Liver (tissue), 9 donors: ENCODE results near the gene SNX17. TPM values are rescaled to one million over a fixed set of nuclear protein-coding genes. Genes with fewer than 3 reads are reported as not detected.

Experiments used
- DNase-seq: peaks from one replicate; pipeline ENCODE4 v3.0.0-alpha.2; 2017; ENCODE audit warnings: low spot score
- H3K27ac ChIP-seq, 2 donors: one replicate each; pipeline ENCODE4 v1.7.0; 2013; ENCODE audit warnings: inconsistent platforms in 2 of 2, low read length in 2 of 2, control low read depth in 1 of 2, low read depth in 1 of 2, mild to moderate bottlenecking in 1 of 2
- H3K27me3 ChIP-seq, 4 donors: one replicate each; pipeline versions ENCODE4 v1.6.1 to v1.7.0; 2013; ENCODE audit warnings: low read length in 3 of 4, inconsistent platforms in 1 of 4, mild to moderate bottlenecking in 1 of 4, moderate library complexity in 1 of 4; ENCODE audit not compliant: control insufficient read depth in 4 of 4, insufficient read depth in 4 of 4
- H3K36me3 ChIP-seq, 4 donors: one replicate each; pipeline versions ENCODE4 v1.6.1 to v1.7.0; 2013; ENCODE audit warnings: low read length in 3 of 4, mild to moderate bottlenecking in 3 of 4, low read depth in 1 of 4, moderate library complexity in 1 of 4; ENCODE audit not compliant: control insufficient read depth in 4 of 4, insufficient read depth in 3 of 4
- H3K4me1 ChIP-seq, 4 donors: one replicate each; pipeline versions ENCODE4 v1.6.1 to v1.7.0; 2013; ENCODE audit warnings: low read length in 3 of 4, mild to moderate bottlenecking in 3 of 4, moderate library complexity in 1 of 4; ENCODE audit not compliant: control insufficient read depth in 4 of 4, insufficient read depth in 4 of 4
- H3K4me3 ChIP-seq, 3 donors: one replicate each; pipeline versions ENCODE4 v1.6.1 to v1.7.0; 2013; ENCODE audit warnings: low read length in 3 of 3, control low read depth in 1 of 3, low read depth in 1 of 3, mild to moderate bottlenecking in 1 of 3
- H3K9ac ChIP-seq, 2 donors: one replicate each; pipeline ENCODE4 v1.7.0; 2013; ENCODE audit warnings: low read length in 2 of 2, mild to moderate bottlenecking in 2 of 2, moderate library complexity in 2 of 2, control low read depth in 1 of 2, low read depth in 1 of 2
- H3K9me3 ChIP-seq, 4 donors: one replicate each; pipeline versions ENCODE4 v1.6.1 to v1.7.0; 2013; ENCODE audit warnings: low read length in 3 of 4; ENCODE audit not compliant: control insufficient read depth in 4 of 4
- EGR1 ChIP-seq, 2 donors: IDR thresholded peaks; 2 replicates each; pipeline ENCODE4 v1.6.1; 2016 to 2018; ENCODE audit warnings: antibody characterized with exemption in 2 of 2, low read depth in 2 of 2
- FOXA1 ChIP-seq: IDR thresholded peaks from 2 replicates; pipeline ENCODE4 v1.6.1; 2016; ENCODE audit warnings: antibody characterized with exemption
- FOXA2 ChIP-seq: IDR thresholded peaks from 2 replicates; pipeline ENCODE4 v1.6.1; 2016; ENCODE audit warnings: antibody characterized with exemption
- GABPA ChIP-seq, 2 donors: IDR thresholded peaks in 1 of 2; conservative IDR thresholded peaks in 1 of 2; 2 replicates each; pipeline ENCODE4 v1.6.1; 2016; ENCODE audit warnings: antibody characterized with exemption in 2 of 2, mild to moderate bottlenecking in 1 of 2, moderate library complexity in 1 of 2
- HNF4A ChIP-seq, 2 donors: conservative IDR thresholded peaks; 2 replicates each; pipeline ENCODE4 v1.6.1; 2016; ENCODE audit warnings: antibody characterized with exemption in 2 of 2, mild to moderate bottlenecking in 2 of 2
- HNF4G ChIP-seq: IDR thresholded peaks from 2 replicates; pipeline ENCODE4 v1.6.1; 2016; ENCODE audit warnings: antibody characterized with exemption
- NR2F2 ChIP-seq: IDR thresholded peaks from 2 replicates; pipeline ENCODE4 v1.6.1; 2016; ENCODE audit warnings: antibody characterized with exemption
- RAD21 ChIP-seq, 2 donors: IDR thresholded peaks; 2 replicates each; pipeline ENCODE4 v1.6.1; 2016; ENCODE audit warnings: antibody characterized with exemption in 2 of 2, mild to moderate bottlenecking in 2 of 2
- REST ChIP-seq: IDR thresholded peaks from 2 replicates; pipeline ENCODE4 v1.6.1; 2016; ENCODE audit warnings: antibody characterized with exemption, mild to moderate bottlenecking
- RXRA ChIP-seq, 2 donors: IDR thresholded peaks; 2 replicates each; pipeline ENCODE4 v1.6.1; 2017 to 2018; ENCODE audit warnings: antibody characterized with exemption in 2 of 2, mild to moderate bottlenecking in 1 of 2
- SP1 ChIP-seq: IDR thresholded peaks from 2 replicates; pipeline ENCODE4 v1.6.1; 2018; ENCODE audit warnings: antibody characterized with exemption, mild to moderate bottlenecking
- TAF1 ChIP-seq: conservative IDR thresholded peaks from 2 replicates; pipeline ENCODE4 v1.6.1; 2016; ENCODE audit warnings: antibody characterized with exemption, mild to moderate bottlenecking
- WGBS: extraction: QIAGEN DNeasy Blood & Tissue Kit; methylation state at CpG from one replicate; pipeline ENCODE4 v1.1.7; 2013; 5-methylcytosine and 5-hydroxymethylcytosine counted together
- polyA plus RNA-seq, 2 donors: library from polyadenylated mRNA; stranded (reverse) in 1 of 2; unstranded in 1 of 2; fragments of 200-250 nt in 1 of 2; fragments of >200 nt in 1 of 2; fragmentation: Nextera tagmentation in 1 of 2; extraction: Ambion mirVana in 1 of 2; gene quantifications; one replicate each; pipeline versions ENCODE4 v1.2.1 to v1.2.3, GENCODE V29; 2013 to 2015
- total RNA-seq, 2 donors: library from RNA; depleted of rRNA; stranded (reverse); fragments of >200 nt; gene quantifications; one replicate each; pipeline ENCODE4 v1.2.3, GENCODE V29; 2014
- TF ChIP-seq, protein P1 (sequence below): fragments of 150-350 bp; IDR thresholded peaks from 2 replicates; pipeline ENCODE4 v1.5.1; 2017; ENCODE audit warnings: improper control_type of control experiment, low read depth, low read length; ENCODE audit not compliant: missing input control
- TF ChIP-seq, protein P2 (sequence below): IDR thresholded peaks from 2 replicates; pipeline ENCODE4 v1.6.1; 2016; ENCODE audit warnings: antibody characterized with exemption
- donor health status: healthy.
- donor health status: healthy.
- donor health status: healthy.
- donor health status: healthy.
- donor health status: healthy.

Gene SNX17
- total and polyA plus RNA-seq, 4 donors = 53.7 to 65.3 (median 59.1) TPM

DNA sequence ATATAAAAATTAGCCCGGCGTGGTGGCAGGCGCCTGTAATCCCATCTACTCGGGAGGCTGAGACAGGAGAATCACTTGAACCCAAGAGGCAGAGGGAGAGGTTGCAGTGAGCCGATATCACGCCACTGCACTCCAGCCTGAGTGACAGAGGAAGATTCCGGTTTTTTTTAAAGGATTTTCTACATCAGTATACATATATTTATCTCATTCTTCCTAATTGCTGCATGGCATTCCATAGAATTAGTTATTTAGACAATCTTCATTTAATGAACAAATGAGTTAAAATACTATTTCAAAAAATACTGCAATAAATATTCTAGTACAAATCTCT lies 15.9 kb upstream of the SNX17 start:
- no peak for DNase-seq

DNA sequence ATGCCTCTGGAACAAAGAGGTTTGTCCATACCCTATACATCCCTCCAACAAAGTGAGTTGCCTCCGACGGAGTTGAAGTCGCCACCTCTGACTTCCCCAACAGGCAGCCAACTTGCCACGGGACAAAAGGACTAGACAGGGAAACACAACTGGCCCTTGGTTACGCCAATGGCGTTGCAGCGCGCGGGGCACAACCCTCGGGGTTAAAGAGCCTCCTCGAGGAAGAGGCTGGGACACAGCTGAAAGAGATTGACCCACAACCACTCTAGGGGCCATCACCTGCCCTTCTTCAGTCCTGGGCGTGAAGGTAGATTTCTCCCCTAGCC lies 14.4 kb upstream of the SNX17 start:
- no peaks in the 10 kb centered on the region for H3K27me3 ChIP-seq
- no peaks in the 10 kb centered on the region for H3K9me3 ChIP-seq
- peak overlapping the region; percentile 89 to 100 (median 99) for H3K4me3 ChIP-seq
- no peak for DNase-seq
- TF ChIP-seq GABPA (IDR thresholded peaks at IDR 0.05 in 1 of 2, conservative IDR thresholded peaks at IDR 0.05 in 1 of 2) = no peak
- TF ChIP-seq RAD21 (IDR thresholded peaks at IDR 0.05) = no peak
- no peak for TF ChIP-seq HNF4A (conservative IDR thresholded peaks at IDR 0.05)
- TF ChIP-seq, protein P1, sequence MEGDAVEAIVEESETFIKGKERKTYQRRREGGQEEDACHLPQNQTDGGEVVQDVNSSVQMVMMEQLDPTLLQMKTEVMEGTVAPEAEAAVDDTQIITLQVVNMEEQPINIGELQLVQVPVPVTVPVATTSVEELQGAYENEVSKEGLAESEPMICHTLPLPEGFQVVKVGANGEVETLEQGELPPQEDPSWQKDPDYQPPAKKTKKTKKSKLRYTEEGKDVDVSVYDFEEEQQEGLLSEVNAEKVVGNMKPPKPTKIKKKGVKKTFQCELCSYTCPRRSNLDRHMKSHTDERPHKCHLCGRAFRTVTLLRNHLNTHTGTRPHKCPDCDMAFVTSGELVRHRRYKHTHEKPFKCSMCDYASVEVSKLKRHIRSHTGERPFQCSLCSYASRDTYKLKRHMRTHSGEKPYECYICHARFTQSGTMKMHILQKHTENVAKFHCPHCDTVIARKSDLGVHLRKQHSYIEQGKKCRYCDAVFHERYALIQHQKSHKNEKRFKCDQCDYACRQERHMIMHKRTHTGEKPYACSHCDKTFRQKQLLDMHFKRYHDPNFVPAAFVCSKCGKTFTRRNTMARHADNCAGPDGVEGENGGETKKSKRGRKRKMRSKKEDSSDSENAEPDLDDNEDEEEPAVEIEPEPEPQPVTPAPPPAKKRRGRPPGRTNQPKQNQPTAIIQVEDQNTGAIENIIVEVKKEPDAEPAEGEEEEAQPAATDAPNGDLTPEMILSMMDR = no peak
- no peak for TF ChIP-seq HNF4G
- no peak for TF ChIP-seq TAF1
- TF ChIP-seq EGR1 (IDR thresholded peaks at IDR 0.05; ENCODE audit: low read depth in 2 of 2) = no peak
- peaks cover 10 to 29% (median 25%) of the 10 kb centered on the region in 4 donors for H3K4me1 ChIP-seq
- WGBS = under 1% methylated on average over 12 of the region's 12 CpGs
- peak overlapping the region; percentile 85 to 88 for H3K9ac ChIP-seq
- peak overlapping the region; percentile 90 to 95 for H3K27ac ChIP-seq
- H3K36me3 ChIP-seq = no peaks in the 10 kb centered on the region

More for the DNA sequence above, 15.9 kb upstream of the SNX17 start:
- H3K27ac ChIP-seq = no peak overlapping the region
- no peak overlapping the region for H3K4me3 ChIP-seq
- TF ChIP-seq FOXA1 = no peak
- no peak for TF ChIP-seq RAD21 (IDR thresholded peaks at IDR 0.05)
- no peak for TF ChIP-seq NR2F2
- no peak for TF ChIP-seq HNF4G
- no peak for TF ChIP-seq RXRA (IDR thresholded peaks at IDR 0.05)
- no peak for TF ChIP-seq TAF1
- no peak for TF ChIP-seq SP1
- TF ChIP-seq REST = no peak
- no peak for TF ChIP-seq EGR1 (IDR thresholded peaks at IDR 0.05; ENCODE audit: low read depth in 2 of 2)
- no peak overlapping the region for H3K9ac ChIP-seq
- H3K36me3 ChIP-seq = peaks cover 0 to 2% (median 0%) of the 10 kb centered on the region in 4 donors
- no peaks in the 10 kb centered on the region for H3K27me3 ChIP-seq
- no peaks in the 10 kb centered on the region for H3K9me3 ChIP-seq
- 94% methylated on average over 7 of the region's 7 CpGs for WGBS
- peaks cover 10 to 29% (median 25%) of the 10 kb centered on the region in 4 donors for H3K4me1 ChIP-seq

- H3K9ac ChIP-seq = peak within 1 kb of the TSS; percentile 85 to 88
- peak; percentile 90 for DNase-seq
- H3K36me3 ChIP-seq = no peaks in the 10 kb centered on the region
- WGBS = under 1% methylated on average over 67 of the region's 67 CpGs
- H3K4me3 ChIP-seq = peak within 1 kb of the TSS; percentile 89 to 100 (median 99)
- H3K27ac ChIP-seq = peak within 1 kb of the TSS; percentile 90 to 95
- no peaks in the 10 kb centered on the region for H3K27me3 ChIP-seq
- no peaks in the 10 kb centered on the region for H3K9me3 ChIP-seq
- H3K4me1 ChIP-seq = peaks cover 10 to 29% (median 25%) of the 10 kb centered on the region in 4 donors
- TF ChIP-seq GABPA (IDR thresholded peaks at IDR 0.05 in 1 of 2, conservative IDR thresholded peaks at IDR 0.05 in 1 of 2) (peak; percentile 47 to 90), FOXA2 (peak; percentile 43), HNF4A (conservative IDR thresholded peaks at IDR 0.05) (peak in 1 of 2 donors; percentile 29), NR2F2 (peak; percentile 60)
- TF ChIP-seq, protein P2, sequence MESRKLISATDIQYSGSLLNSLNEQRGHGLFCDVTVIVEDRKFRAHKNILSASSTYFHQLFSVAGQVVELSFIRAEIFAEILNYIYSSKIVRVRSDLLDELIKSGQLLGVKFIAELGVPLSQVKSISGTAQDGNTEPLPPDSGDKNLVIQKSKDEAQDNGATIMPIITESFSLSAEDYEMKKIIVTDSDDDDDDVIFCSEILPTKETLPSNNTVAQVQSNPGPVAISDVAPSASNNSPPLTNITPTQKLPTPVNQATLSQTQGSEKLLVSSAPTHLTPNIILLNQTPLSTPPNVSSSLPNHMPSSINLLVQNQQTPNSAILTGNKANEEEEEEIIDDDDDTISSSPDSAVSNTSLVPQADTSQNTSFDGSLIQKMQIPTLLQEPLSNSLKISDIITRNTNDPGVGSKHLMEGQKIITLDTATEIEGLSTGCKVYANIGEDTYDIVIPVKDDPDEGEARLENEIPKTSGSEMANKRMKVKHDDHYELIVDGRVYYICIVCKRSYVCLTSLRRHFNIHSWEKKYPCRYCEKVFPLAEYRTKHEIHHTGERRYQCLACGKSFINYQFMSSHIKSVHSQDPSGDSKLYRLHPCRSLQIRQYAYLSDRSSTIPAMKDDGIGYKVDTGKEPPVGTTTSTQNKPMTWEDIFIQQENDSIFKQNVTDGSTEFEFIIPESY = peak; percentile 97
- TF ChIP-seq, protein P1 = peak; percentile 11
These were observed 13.8 kb upstream of the SNX17 start, which contains the start of gene GTF3C2 for GRCh38 chr2:27356382-27357181. Gene GTF3C2, minus strand, starts transcription at chr2:27356764. Its CDS starts 13,210 bp downstream, at chr2:27343554.
